Measurements from ENCODE around the gene ZCCHC4.

- no peak for TF ChIP-seq REST (IDR thresholded peaks at IDR 0.05; ENCODE audit: low read depth)
- no peak for TF ChIP-seq MAX (IDR thresholded peaks at IDR 0.05)
- TF ChIP-seq TEAD4 (IDR thresholded peaks at IDR 0.05): no peak
Measured at GRCh38 chr4:25346913-25347312, 34.3 kb downstream of the ZCCHC4 start.
